ENCODE results near the gene MTG1.

DNA sequence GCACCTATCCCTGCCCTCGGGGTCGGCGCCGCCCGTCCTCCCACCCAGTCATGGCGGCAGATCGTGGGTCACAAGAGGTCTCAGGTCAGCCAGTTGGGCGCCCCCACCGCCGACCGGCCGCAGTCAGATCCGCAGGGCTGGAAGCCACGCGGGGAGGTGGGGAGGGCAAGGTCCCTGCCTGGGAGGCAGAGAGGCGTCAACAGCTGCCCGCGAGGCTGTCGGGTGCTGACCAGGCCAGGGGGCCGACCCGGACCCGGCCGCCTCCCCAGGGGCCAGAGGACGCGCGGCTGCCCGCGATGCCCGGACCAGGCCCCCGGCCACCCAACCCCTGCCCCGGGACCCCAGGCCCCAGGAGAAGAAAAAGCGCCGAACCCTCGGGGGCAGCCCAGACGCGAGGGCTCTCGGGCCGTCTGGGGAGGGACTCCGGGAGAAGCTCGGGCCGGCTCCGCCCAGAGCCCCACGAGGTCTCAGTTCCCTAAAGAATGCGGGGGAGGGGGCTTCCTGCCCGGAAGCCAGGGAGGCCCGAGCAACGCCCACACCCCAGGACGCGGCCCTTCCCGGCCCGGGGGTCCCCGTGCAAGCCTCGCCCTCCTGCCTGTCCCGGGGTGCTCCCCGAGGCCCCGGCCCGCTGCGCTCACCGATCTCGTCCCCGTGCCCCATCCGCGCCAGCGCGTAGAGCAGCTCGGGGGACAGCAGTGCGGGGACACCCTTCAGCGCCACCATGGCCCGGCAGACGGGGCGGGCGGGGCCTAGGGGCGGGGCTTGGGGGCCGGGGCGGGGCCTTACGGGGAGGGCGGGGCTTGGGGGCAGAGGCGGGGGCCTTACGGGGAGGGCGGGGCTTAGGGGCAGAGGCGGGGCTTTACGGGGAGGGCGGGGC lies 36.4 kb upstream of the MTG1 start, which contains the start of gene FUOM:
- TF ChIP-seq, protein P1, sequence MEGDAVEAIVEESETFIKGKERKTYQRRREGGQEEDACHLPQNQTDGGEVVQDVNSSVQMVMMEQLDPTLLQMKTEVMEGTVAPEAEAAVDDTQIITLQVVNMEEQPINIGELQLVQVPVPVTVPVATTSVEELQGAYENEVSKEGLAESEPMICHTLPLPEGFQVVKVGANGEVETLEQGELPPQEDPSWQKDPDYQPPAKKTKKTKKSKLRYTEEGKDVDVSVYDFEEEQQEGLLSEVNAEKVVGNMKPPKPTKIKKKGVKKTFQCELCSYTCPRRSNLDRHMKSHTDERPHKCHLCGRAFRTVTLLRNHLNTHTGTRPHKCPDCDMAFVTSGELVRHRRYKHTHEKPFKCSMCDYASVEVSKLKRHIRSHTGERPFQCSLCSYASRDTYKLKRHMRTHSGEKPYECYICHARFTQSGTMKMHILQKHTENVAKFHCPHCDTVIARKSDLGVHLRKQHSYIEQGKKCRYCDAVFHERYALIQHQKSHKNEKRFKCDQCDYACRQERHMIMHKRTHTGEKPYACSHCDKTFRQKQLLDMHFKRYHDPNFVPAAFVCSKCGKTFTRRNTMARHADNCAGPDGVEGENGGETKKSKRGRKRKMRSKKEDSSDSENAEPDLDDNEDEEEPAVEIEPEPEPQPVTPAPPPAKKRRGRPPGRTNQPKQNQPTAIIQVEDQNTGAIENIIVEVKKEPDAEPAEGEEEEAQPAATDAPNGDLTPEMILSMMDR (IDR thresholded peaks at IDR 0.05), result no peak
- TF ChIP-seq POLR2A (IDR thresholded peaks at IDR 0.05), result peak in 1 of 2 donors; percentile 37
- TF ChIP-seq EP300 (IDR thresholded peaks at IDR 0.05), result peak in 1 of 2 donors; percentile 63
